DOHH2 (cell line): ENCODE data around the gene FLNB.

ENCODE experiments used
- H3F3A ChIP-seq: fragments of 200-600 bp; sonication (generic), shearing (Covaris generic); 2 replicates; pipeline ENCODE4 v1.6.0; 2016; ENCODE audit warnings: antibody characterized with exemption, mild to moderate bottlenecking; ENCODE audit not compliant: control insufficient read depth, insufficient read depth
- H3K27ac ChIP-seq: fragments of 200-600 bp; sonication (generic); 2 replicates; pipeline ENCODE4 v1.5.1; 2014; ENCODE audit warnings: low read depth, mild to moderate bottlenecking, low read length, moderate library complexity
- H3K27me3 ChIP-seq: fragments of 200-600 bp; sonication (generic); 2 replicates; pipeline ENCODE4 v1.6.1; 2014; ENCODE audit warnings: mild to moderate bottlenecking, low read length, mixed read lengths; ENCODE audit not compliant: control insufficient read depth
- H3K36me3 ChIP-seq: fragments of 200-600 bp; sonication (generic); 2 replicates; pipeline ENCODE4 v1.6.1; 2014; ENCODE audit warnings: mild to moderate bottlenecking, low read length, moderate library complexity, mixed read lengths; ENCODE audit not compliant: control insufficient read depth
- H3K4me1 ChIP-seq: fragments of 200-600 bp; sonication (generic); 2 replicates; pipeline ENCODE4 v1.6.1; 2014; ENCODE audit warnings: mild to moderate bottlenecking, low read length, mixed read lengths; ENCODE audit not compliant: control insufficient read depth
- H3K4me2 ChIP-seq: fragments of 200-600 bp; sonication (generic); 2 replicates; pipeline ENCODE4 v1.6.0; 2014; ENCODE audit warnings: mild to moderate bottlenecking, low read length, moderate library complexity
- H3K4me3 ChIP-seq: fragments of 200-600 bp; sonication (generic); 2 replicates; pipeline ENCODE4 v1.5.1; 2014; ENCODE audit warnings: mild to moderate bottlenecking, low read length, mixed read lengths
- H3K79me2 ChIP-seq: fragments of 200-600 bp; sonication (generic); 2 replicates; pipeline ENCODE4 v1.6.1; 2014; ENCODE audit warnings: mild to moderate bottlenecking, low read length, mixed read lengths; ENCODE audit not compliant: control insufficient read depth
- H3K9me2 ChIP-seq: fragments of 200-600 bp; sonication (generic); replicated peaks from 2 replicates; pipeline ENCODE4 v1.6.1; 2014; ENCODE audit warnings: mild to moderate bottlenecking, low read length, mixed read lengths; ENCODE audit not compliant: control insufficient read depth
- H3K9me3 ChIP-seq: fragments of 200-600 bp; sonication (generic); 2 replicates; pipeline ENCODE4 v1.6.1; 2014; ENCODE audit warnings: antibody characterized with exemption, low read length, mixed read lengths; ENCODE audit not compliant: control insufficient read depth, insufficient read depth
- H4K20me1 ChIP-seq: fragments of 200-600 bp; sonication (generic); 2 replicates; pipeline ENCODE4 v1.6.0; 2014; ENCODE audit warnings: low read depth, mild to moderate bottlenecking, antibody characterized with exemption, low read length, moderate library complexity; ENCODE audit not compliant: control insufficient read depth, insufficient read depth
- CTCF ChIP-seq: fragments of 200-600 bp; sonication (generic); IDR thresholded peaks from one replicate; pipeline ENCODE4 v1.5.1; 2014; ENCODE audit warnings: antibody characterized with exemption, mild to moderate bottlenecking, low read depth, low read length; ENCODE audit not compliant: poor library complexity, severe bottlenecking
- EZH2phosphoT487 ChIP-seq: fragments of 200-600 bp; sonication (generic); IDR thresholded peaks from 2 replicates; pipeline ENCODE4 v1.6.1; 2017; ENCODE audit warnings: borderline replicate concordance, mild to moderate bottlenecking, antibody characterized with exemption, low read length, moderate library complexity, mixed read lengths

The FLNB gene

GRCh38 chr3:58177747-58178527, 169.7 kb downstream of the FLNB start:
- TF ChIP-seq EZH2phosphoT487 (no peak), CTCF (peak; percentile 92)

GRCh38 chr3:58178528-58179234, 170.5 kb downstream of the FLNB start:
- H3K9me2 ChIP-seq: no peaks in the 10 kb centered on the region
- H3K36me3 ChIP-seq: no peaks in the 10 kb centered on the region
- TF ChIP-seq EZH2phosphoT487 (no peak), CTCF (no peak)
- peak overlapping the region; percentile 76 for H3K4me2 ChIP-seq
- peaks cover 2% of the 10 kb centered on the region; the same call in 1 of the 2 replicates for H3K27me3 ChIP-seq
- H3K4me1 ChIP-seq: peaks cover 38% of the 10 kb centered on the region
- no peaks in the 10 kb centered on the region for H3K9me3 ChIP-seq
- no peaks in the 10 kb centered on the region for H3K79me2 ChIP-seq
- no peaks in the 10 kb centered on the region for H4K20me1 ChIP-seq
- no peak overlapping the region for H3K4me3 ChIP-seq
- H3K27ac ChIP-seq: no peak overlapping the region
- no peaks in the 10 kb centered on the region for H3F3A ChIP-seq

More at GRCh38 chr3:58177747-58178527, 169.7 kb downstream of the FLNB start:
- H3K4me2 ChIP-seq: peak overlapping the region; percentile 76
- no peaks in the 10 kb centered on the region for H3K36me3 ChIP-seq
- no peaks in the 10 kb centered on the region for H3K9me3 ChIP-seq
- peaks cover 2% of the 10 kb centered on the region; the same call in 1 of the 2 replicates for H3K27me3 ChIP-seq
- H3K4me3 ChIP-seq: peak overlapping the region; percentile 63
- no peaks in the 10 kb centered on the region for H3F3A ChIP-seq
- H3K79me2 ChIP-seq: no peaks in the 10 kb centered on the region
- H3K4me1 ChIP-seq: peaks cover 38% of the 10 kb centered on the region
- no peak overlapping the region for H3K27ac ChIP-seq
- no peaks in the 10 kb centered on the region for H4K20me1 ChIP-seq
- no peaks in the 10 kb centered on the region for H3K9me2 ChIP-seq

GRCh38 chr3:58179235-58180098, 171.2 kb downstream of the FLNB start:
- no peak overlapping the region for H3K4me3 ChIP-seq
- peaks cover 38% of the 10 kb centered on the region for H3K4me1 ChIP-seq
- no peak overlapping the region for H3K4me2 ChIP-seq

More at GRCh38 chr3:58179235-58180098, 171.2 kb downstream of the FLNB start:
- no peaks in the 10 kb centered on the region for H4K20me1 ChIP-seq
- H3K9me2 ChIP-seq: no peaks in the 10 kb centered on the region
- no peak for TF ChIP-seq EZH2phosphoT487
- no peak for TF ChIP-seq CTCF
- H3K9me3 ChIP-seq: no peaks in the 10 kb centered on the region
- no peaks in the 10 kb centered on the region for H3K36me3 ChIP-seq
- H3K27me3 ChIP-seq: peaks cover 2% of the 10 kb centered on the region; the same call in 1 of the 2 replicates
- H3K27ac ChIP-seq: no peak overlapping the region
- no peaks in the 10 kb centered on the region for H3K79me2 ChIP-seq
- H3F3A ChIP-seq: no peaks in the 10 kb centered on the region
